HL-60 (cell line): ENCODE measurements around the gene KAZN.

Experiments used
- DNase-seq, 2 experiments: peaks; one replicate each; pipeline ENCODE4 v3.0.0-alpha.2; 2010 to 2020; ENCODE audit warnings: low read depth in 1 of 2, low spot score in 1 of 2
- H3K27ac ChIP-seq: fragments of 250-450 bp; sonication (Bioruptor Pico); replicated peaks from 2 replicates; pipeline ENCODE4 v1.5.1; 2020; ENCODE audit warnings: mild to moderate bottlenecking, moderate library complexity
- H3K27me3 ChIP-seq: fragments of 250-450 bp; sonication (Bioruptor Pico); 2 replicates; pipeline ENCODE4 v1.5.1; 2021; ENCODE audit warnings: mild to moderate bottlenecking, moderate library complexity; ENCODE audit not compliant: insufficient read depth, poor library complexity, severe bottlenecking
- H3K4me3 ChIP-seq: replicated peaks from 2 replicates; pipeline ENCODE4 v1.5.1; 2011; ENCODE audit warnings: mild to moderate bottlenecking, control low read depth, low read length; ENCODE audit not compliant: insufficient read depth
- CTCF ChIP-seq: IDR thresholded peaks from one replicate; pipeline ENCODE4 v1.5.1; 2011; ENCODE audit warnings: low read length, control low read depth, inconsistent platforms; ENCODE audit not compliant: insufficient read depth
- GABPA ChIP-seq: IDR thresholded peaks from 2 replicates; pipeline ENCODE4 v1.6.1; 2012; ENCODE audit warnings: low read depth
- POLR2AphosphoS5 ChIP-seq: IDR thresholded peaks from 2 replicates; pipeline ENCODE4 v1.6.1; 2012; ENCODE audit warnings: low read depth
- SPI1 ChIP-seq: IDR thresholded peaks from 2 replicates; pipeline ENCODE4 v1.6.1; 2012; ENCODE audit warnings: low read depth, mild to moderate bottlenecking, borderline replicate concordance
- TF ChIP-seq, protein P1 (sequence below): IDR thresholded peaks from 2 replicates; pipeline ENCODE4 v1.6.1; 2012; ENCODE audit warnings: low read depth; ENCODE audit not compliant: insufficient replicate concordance

Gene KAZN

GRCh38 chr1:14745001-14745720 lies 146.7 kb downstream of the KAZN start:
- Histone ChIP-seq H3K27me3 (no peaks in the 10 kb centered on the region), H3K27ac (no peak overlapping the region), H3K4me3 (no peak overlapping the region)
- no peak for DNase-seq
- TF ChIP-seq POLR2AphosphoS5: no peak
- no peak for TF ChIP-seq GABPA
- TF ChIP-seq CTCF: no peak
- TF ChIP-seq SPI1: no peak
- TF ChIP-seq, protein P1, sequence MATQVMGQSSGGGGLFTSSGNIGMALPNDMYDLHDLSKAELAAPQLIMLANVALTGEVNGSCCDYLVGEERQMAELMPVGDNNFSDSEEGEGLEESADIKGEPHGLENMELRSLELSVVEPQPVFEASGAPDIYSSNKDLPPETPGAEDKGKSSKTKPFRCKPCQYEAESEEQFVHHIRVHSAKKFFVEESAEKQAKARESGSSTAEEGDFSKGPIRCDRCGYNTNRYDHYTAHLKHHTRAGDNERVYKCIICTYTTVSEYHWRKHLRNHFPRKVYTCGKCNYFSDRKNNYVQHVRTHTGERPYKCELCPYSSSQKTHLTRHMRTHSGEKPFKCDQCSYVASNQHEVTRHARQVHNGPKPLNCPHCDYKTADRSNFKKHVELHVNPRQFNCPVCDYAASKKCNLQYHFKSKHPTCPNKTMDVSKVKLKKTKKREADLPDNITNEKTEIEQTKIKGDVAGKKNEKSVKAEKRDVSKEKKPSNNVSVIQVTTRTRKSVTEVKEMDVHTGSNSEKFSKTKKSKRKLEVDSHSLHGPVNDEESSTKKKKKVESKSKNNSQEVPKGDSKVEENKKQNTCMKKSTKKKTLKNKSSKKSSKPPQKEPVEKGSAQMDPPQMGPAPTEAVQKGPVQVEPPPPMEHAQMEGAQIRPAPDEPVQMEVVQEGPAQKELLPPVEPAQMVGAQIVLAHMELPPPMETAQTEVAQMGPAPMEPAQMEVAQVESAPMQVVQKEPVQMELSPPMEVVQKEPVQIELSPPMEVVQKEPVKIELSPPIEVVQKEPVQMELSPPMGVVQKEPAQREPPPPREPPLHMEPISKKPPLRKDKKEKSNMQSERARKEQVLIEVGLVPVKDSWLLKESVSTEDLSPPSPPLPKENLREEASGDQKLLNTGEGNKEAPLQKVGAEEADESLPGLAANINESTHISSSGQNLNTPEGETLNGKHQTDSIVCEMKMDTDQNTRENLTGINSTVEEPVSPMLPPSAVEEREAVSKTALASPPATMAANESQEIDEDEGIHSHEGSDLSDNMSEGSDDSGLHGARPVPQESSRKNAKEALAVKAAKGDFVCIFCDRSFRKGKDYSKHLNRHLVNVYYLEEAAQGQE: no peak

GRCh38 chr1:14745789-14746188 lies 147.3 kb downstream of the KAZN start:
- no peaks in the 10 kb centered on the region for H3K27me3 ChIP-seq
- no peak overlapping the region for H3K27ac ChIP-seq
- DNase-seq: no peak
- no peak for TF ChIP-seq CTCF
- no peak for TF ChIP-seq SPI1
- no peak for TF ChIP-seq POLR2AphosphoS5
- TF ChIP-seq, protein P1: no peak
- no peak for TF ChIP-seq GABPA
- no peak overlapping the region for H3K4me3 ChIP-seq

- DNase-seq: no peak
- TF ChIP-seq SPI1: no peak
- no peak overlapping the region for H3K27ac ChIP-seq
- H3K27me3 ChIP-seq: no peaks in the 10 kb centered on the region
- H3K4me3 ChIP-seq: no peak overlapping the region
Observed at GRCh38 chr1:14746393-14746792, 147.9 kb downstream of the KAZN start.

DNA sequence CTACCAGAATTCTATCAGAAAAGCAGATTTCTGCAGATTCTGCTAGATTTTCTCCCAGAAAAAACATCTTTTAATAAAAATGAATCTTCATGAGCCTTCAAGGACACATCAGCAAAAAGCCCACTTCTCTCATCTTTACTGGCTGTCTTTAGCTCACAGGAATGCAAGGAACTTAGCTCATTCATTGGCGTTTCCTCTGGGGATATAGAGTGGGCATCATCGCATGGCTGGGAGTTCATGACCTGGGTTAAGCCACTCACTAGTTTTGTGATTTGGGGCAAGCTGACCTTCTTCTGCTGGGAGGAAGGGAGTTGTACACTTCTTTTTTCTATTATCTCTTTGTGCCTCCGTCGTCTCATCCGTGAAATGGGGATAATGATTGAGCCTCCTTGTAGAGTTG lies 149.7 kb downstream of the KAZN start:
- no peak overlapping the region for H3K27ac ChIP-seq
- no peak overlapping the region for H3K4me3 ChIP-seq
- TF ChIP-seq POLR2AphosphoS5 (no peak), CTCF (no peak), GABPA (no peak), SPI1 (no peak)
- TF ChIP-seq, protein P1: no peak
- no peak for DNase-seq
- H3K27me3 ChIP-seq: no peaks in the 10 kb centered on the region
